Measurements from ENCODE around the gene KLHL29.

Gene KLHL29

GRCh38 chr2:23606196-23606595 lies 221.2 kb downstream of the KLHL29 start:
- H3K4me3 ChIP-seq (ENCODE audit: low read depth, low read length): no peak overlapping the region
- TF ChIP-seq CTCF (IDR thresholded peaks at IDR 0.05; ENCODE audit: low read depth, low read length, missing control alignments): no peak
- DNase-seq (ENCODE audit: low read depth): no peak

- no peak for DNase-seq (ENCODE audit: low read depth)
- no peak overlapping the region for H3K4me3 ChIP-seq (ENCODE audit: low read depth, low read length)
- TF ChIP-seq CTCF (IDR thresholded peaks at IDR 0.05; ENCODE audit: low read depth, low read length, missing control alignments): no peak
These were observed 222.0 kb downstream of the KLHL29 start for GRCh38 chr2:23606968-23607367.

- DNase-seq (ENCODE audit: low read depth): no peak
- H3K4me3 ChIP-seq (ENCODE audit: low read depth, low read length): no peak overlapping the region
- TF ChIP-seq CTCF (IDR thresholded peaks at IDR 0.05; ENCODE audit: low read depth, low read length, missing control alignments): no peak
These were observed 222.9 kb downstream of the KLHL29 start for GRCh38 chr2:23607925-23608324.

GRCh38 chr2:23609254-23609653 lies 224.3 kb downstream of the KLHL29 start:
- H3K4me3 ChIP-seq (ENCODE audit: low read depth, low read length): no peak overlapping the region
- DNase-seq (ENCODE audit: low read depth): no peak
- no peak for TF ChIP-seq CTCF (IDR thresholded peaks at IDR 0.05; ENCODE audit: low read depth, low read length, missing control alignments)

GRCh38 chr2:23611839-23612238 lies 226.9 kb downstream of the KLHL29 start:
- no peak for DNase-seq (ENCODE audit: low read depth)
- TF ChIP-seq CTCF (IDR thresholded peaks at IDR 0.05; ENCODE audit: low read depth, low read length, missing control alignments): no peak
- H3K4me3 ChIP-seq (ENCODE audit: low read depth, low read length): no peak overlapping the region

GRCh38 chr2:23614701-23615100 lies 229.7 kb downstream of the KLHL29 start:
- TF ChIP-seq CTCF (IDR thresholded peaks at IDR 0.05; ENCODE audit: low read depth, low read length, missing control alignments): no peak
- no peak overlapping the region for H3K4me3 ChIP-seq (ENCODE audit: low read depth, low read length)
- DNase-seq (ENCODE audit: low read depth): no peak

GRCh38 chr2:23615216-23616020 lies 230.4 kb downstream of the KLHL29 start:
- no peak for TF ChIP-seq CTCF (IDR thresholded peaks at IDR 0.05; ENCODE audit: low read depth, low read length, missing control alignments)
- no peak for DNase-seq (ENCODE audit: low read depth)
- no peak overlapping the region for H3K4me3 ChIP-seq (ENCODE audit: low read depth, low read length)
